ENCODE data around the gene NTN1.

The NTN1 gene

DNA sequence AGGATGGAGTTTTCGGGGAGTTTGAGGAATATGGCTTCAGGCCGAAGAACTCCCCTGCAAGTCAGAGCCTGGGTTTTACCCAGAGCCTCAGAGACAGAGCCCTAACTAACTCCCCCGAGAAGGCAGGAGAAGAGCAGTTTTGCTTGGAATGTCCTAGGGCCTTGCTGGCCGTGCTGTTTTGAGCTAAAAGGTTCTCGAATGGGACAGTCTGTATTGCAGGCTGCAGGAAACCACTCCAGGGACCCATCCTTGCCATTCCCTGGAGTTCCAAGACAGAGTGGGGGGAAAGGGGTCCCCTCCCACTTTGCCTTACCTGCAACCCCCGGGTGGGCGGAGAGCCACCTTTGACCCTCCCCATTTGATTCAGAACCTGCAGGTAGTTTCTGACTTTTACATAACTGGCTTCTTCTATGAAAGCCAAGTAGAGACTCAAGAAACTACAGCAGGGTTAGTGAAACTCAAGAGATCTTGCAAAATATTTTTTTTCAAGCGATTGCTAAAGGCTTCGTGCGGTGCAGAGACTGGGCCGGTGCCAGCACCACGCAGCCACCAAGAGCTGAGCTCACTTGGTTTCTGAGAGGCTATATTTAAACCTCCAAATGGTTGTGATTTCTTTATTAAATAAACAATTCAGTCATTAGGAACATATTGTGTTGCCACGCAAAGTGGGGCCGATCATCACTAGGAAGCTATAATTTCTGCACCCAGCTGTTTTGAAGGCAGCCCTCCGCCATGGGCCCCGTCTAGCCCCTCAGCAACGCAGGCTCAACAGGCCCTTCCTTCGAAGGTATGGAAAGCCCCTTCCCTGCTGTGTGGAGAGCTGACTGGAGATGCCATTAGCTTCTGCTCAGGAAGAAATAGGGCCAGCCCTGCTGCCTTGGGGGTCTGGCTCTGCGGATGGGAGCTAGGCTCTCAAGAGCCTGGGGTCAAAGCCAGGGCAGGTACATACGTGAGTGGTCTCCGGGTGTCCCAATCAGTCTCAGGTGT lies 223.0 kb downstream of the NTN1 start:
- ChIA-PET CTCF (interaction anchor here (0.6 to 0.7 kb wide), 3 partner anchors 129 to 200 kb away, joined by 3 read pairs; no protein-coding TSS in a partner anchor), POLR2A (no interaction called here)
- Histone ChIP-seq H3K9me3 (ENCODE audit: control insufficient read depth, insufficient read depth, low read depth, low read length) (no peaks in the 10 kb centered on the region), H3K27ac (ENCODE audit: extremely low read depth, low read depth, low read length) (no peak overlapping the region), H3K4me1 (ENCODE audit: control insufficient read depth, insufficient read depth, low read length) (peaks cover 14% of the 10 kb centered on the region), H3K36me3 (ENCODE audit: control insufficient read depth in 2 of 2, insufficient read depth in 1 of 2, low read length in 2 of 2) (no peaks in the 10 kb centered on the region), H3K4me3 (ENCODE audit: low read depth, low read length) (no peak overlapping the region)
- TF ChIP-seq, protein P1, sequence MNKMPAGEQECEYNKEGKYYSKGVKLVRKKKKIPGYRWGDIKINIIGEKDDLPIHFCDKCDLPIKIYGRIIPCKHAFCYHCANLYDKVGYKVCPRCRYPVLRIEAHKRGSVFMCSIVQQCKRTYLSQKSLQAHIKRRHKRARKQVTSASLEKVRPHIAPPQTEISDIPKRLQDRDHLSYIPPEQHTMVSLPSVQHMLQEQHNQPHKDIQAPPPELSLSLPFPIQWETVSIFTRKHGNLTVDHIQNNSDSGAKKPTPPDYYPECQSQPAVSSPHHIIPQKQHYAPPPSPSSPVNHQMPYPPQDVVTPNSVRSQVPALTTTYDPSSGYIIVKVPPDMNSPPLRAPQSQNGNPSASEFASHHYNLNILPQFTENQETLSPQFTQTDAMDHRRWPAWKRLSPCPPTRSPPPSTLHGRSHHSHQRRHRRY (tag by site-specific recombination; IDR thresholded peaks at IDR 0.05), result no peak
- TF ChIP-seq ZIC2 (tag by site-specific recombination; IDR thresholded peaks at IDR 0.05), result peak; percentile 51

- Histone ChIP-seq H3K36me3 (ENCODE audit: control insufficient read depth in 2 of 2, insufficient read depth in 1 of 2, low read length in 2 of 2) (no peaks in the 10 kb centered on the region), H3K9me3 (ENCODE audit: control insufficient read depth, insufficient read depth, low read depth, low read length) (no peaks in the 10 kb centered on the region), H3K4me3 (ENCODE audit: low read depth, low read length) (no peak overlapping the region), H3K4me1 (ENCODE audit: control insufficient read depth, insufficient read depth, low read length) (no peaks in the 10 kb centered on the region), H3K27ac (ENCODE audit: extremely low read depth, low read depth, low read length) (no peak overlapping the region)
- TF ChIP-seq, protein P1 (tag by site-specific recombination; IDR thresholded peaks at IDR 0.05), result no peak
- TF ChIP-seq ZBTB21 (tag by site-specific recombination; IDR thresholded peaks at IDR 0.05), result no peak
- no peak for TF ChIP-seq ZNF23 (tag by site-specific recombination; IDR thresholded peaks at IDR 0.05; ENCODE audit: borderline replicate concordance)
- TF ChIP-seq GLI4 (tag by site-specific recombination; IDR thresholded peaks at IDR 0.05), result no peak
- TF ChIP-seq ZNF513 (tag by site-specific recombination; IDR thresholded peaks at IDR 0.05), result no peak
- no peak for TF ChIP-seq ZBTB11 (tag by site-specific recombination; conservative IDR thresholded peaks at IDR 0.05; ENCODE audit: low read depth)
- TF ChIP-seq REPIN1 (tag by site-specific recombination; IDR thresholded peaks at IDR 0.05; ENCODE audit: low read depth), result no peak
- no peak for TF ChIP-seq ZNF488 (tag by site-specific recombination; IDR thresholded peaks at IDR 0.05)
- TF ChIP-seq ZFP69B (tag by site-specific recombination; IDR thresholded peaks at IDR 0.05), result no peak
- TF ChIP-seq INSM2 (tag by site-specific recombination; IDR thresholded peaks at IDR 0.05), result no peak
- TF ChIP-seq MEIS1 (CRISPR knock-in tag; IDR thresholded peaks at IDR 0.05; ENCODE audit: borderline replicate concordance), result no peak
- TF ChIP-seq, protein P2, sequence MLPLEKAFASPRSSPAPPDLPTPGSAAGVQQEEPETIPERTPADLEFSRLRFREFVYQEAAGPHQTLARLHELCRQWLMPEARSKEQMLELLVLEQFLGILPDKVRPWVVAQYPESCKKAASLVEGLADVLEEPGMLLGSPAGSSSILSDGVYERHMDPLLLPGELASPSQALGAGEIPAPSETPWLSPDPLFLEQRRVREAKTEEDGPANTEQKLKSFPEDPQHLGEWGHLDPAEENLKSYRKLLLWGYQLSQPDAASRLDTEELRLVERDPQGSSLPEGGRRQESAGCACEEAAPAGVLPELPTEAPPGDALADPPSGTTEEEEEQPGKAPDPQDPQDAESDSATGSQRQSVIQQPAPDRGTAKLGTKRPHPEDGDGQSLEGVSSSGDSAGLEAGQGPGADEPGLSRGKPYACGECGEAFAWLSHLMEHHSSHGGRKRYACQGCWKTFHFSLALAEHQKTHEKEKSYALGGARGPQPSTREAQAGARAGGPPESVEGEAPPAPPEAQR (tag by site-specific recombination; IDR thresholded peaks at IDR 0.05), result no peak
- TF ChIP-seq ZNF223 (tag by site-specific recombination; IDR thresholded peaks at IDR 0.05), result no peak
- ChIA-PET POLR2A (no interaction called here), CTCF (no interaction called here)
These were observed 226.2 kb downstream of the NTN1 start for GRCh38 chr17:9247401-9247938.

Data from HEK293 (cell line).